Measurements from ENCODE around the gene P4HA1. TPM values are rescaled to one million over a fixed set of nuclear protein-coding genes. Genes with fewer than 3 reads are reported as not detected.
"Not testable (repeated sequence)": the region's sequence is repeated elsewhere in the genome, so short reads cannot be mapped to it uniquely, and the experiment has no call there.

Gene P4HA1
- total RNA-seq: 25.0 TPM

GRCh38 chr10:73096449-73097304 is at the start of gene P4HA1:
P4HA1 (minus strand) TSS chr10:73096866; CDS start chr10:73074883, 21,983 bp downstream.
- peak; percentile 99 for DNase-seq (ENCODE audit: low spot score)

GRCh38 chr10:73141603-73142002 is 44.9 kb upstream of the P4HA1 start:
- no peak for DNase-seq (ENCODE audit: low spot score)

- DNase-seq (ENCODE audit: low spot score): no peak
Observed at GRCh38 chr10:73139251-73139650, 42.6 kb upstream of the P4HA1 start.

DNA sequence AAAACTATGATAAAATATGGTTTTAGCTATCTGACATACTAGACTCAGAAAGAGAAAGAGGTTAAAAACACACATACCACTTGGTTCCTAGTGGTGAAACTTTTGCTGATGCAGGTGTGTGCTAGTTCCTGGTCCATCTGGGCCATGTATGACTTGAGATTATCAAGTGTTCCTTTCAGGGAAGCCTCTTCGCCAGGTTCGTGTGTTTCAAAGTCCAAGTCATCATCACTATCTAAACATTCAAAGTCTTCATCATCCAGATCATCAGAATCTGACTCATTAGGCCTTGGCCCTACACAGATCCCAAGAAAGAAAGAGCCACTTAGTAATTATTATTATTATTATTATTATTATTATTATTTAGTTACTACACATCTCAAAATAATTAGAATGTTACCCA is 40.0 kb upstream of the P4HA1 start:
- no peak for DNase-seq (ENCODE audit: low spot score)

GRCh38 chr10:73134727-73135126 is 38.1 kb upstream of the P4HA1 start:
- DNase-seq (ENCODE audit: low spot score): no peak

- DNase-seq (ENCODE audit: low spot score): no peak
Observed at GRCh38 chr10:73131913-73132686, 35.4 kb upstream of the P4HA1 start.

- DNase-seq (ENCODE audit: low spot score): no peak
Observed at GRCh38 chr10:73131301-73131700, 34.6 kb upstream of the P4HA1 start.

DNA sequence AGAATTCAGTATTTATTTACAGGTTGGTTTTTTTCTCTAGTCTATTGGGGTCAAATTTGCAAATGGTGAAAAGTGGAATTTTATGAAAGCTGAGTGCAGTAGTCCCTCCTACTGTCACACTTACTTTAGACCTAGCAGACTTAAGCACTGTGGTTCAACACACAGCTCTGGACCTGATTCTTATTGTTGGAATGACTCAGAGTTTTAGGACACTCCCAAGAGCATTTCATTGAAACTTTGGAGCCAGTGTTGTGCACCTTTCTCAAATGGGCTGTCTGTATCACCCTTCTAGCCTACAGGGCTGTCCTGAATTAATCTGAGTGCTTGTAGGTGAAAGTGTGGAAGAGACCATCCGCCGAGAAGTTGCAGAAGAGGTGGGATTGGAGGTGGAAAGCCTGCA is 29.7 kb upstream of the P4HA1 start:
- DNase-seq (ENCODE audit: low spot score): no peak

DNA sequence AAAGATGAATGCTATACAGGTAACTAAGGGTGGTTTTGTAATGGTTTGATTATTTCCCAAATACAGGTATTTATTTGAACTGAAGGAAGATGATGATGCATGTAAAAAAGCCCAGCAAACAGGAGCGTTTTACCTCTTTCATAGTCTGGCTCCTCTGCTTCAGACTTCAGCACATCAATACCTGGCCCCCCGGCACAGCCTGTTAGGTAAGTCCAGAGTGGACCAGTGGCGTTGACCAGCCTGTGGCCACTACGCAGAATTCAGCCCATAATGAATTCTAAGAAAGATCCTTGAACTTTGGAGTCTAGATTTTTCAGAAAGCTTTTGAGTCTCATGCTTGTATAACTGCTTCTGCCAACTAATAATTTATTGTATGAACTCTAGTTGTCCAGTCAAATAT is 23.3 kb upstream of the P4HA1 start:
- no peak for DNase-seq (ENCODE audit: low spot score)

- DNase-seq (ENCODE audit: low spot score): no peak
Observed at GRCh38 chr10:73119457-73119856, 22.8 kb upstream of the P4HA1 start.

GRCh38 chr10:73117976-73118743 is 21.5 kb upstream of the P4HA1 start:
- DNase-seq (ENCODE audit: low spot score): no peak

DNA sequence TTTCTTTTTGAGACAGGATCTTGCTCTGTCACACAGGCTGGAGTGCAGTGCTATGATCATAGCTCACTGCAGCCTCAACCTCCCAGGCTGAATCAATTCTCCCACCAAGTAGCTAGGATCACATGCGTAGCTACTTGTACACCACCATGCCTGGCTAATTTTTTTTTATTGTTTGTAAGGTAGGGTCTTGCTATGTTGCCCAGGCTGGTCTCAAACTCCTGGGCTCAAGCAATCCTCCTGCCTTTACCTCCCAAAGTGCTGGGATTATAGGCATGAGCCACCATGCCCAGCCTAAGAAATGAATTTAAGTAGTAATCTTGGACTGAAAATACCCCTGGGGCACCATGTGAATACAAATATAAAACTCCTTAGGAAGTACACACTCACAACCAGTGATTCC is 19.4 kb upstream of the P4HA1 start:
- no peak for DNase-seq (ENCODE audit: low spot score)

GRCh38 chr10:73113551-73113950 is 16.9 kb upstream of the P4HA1 start:
- DNase-seq (ENCODE audit: low spot score): no peak

- not testable (repeated sequence) for DNase-seq (ENCODE audit: low spot score)
Observed at GRCh38 chr10:73112032-73112431, 15.4 kb upstream of the P4HA1 start.

GRCh38 chr10:73110345-73110849 is 13.7 kb upstream of the P4HA1 start, which contains the start of gene NUDT13:
NUDT13 (plus strand) TSS chr10:73110455; CDS start chr10:73114366, 3,911 bp downstream.
- DNase-seq (ENCODE audit: low spot score): peak; percentile 81

GRCh38 chr10:73109248-73109652 is 12.6 kb upstream of the P4HA1 start:
- DNase-seq (ENCODE audit: low spot score): not testable (repeated sequence)

- no peak for DNase-seq (ENCODE audit: low spot score)
Observed at GRCh38 chr10:73106301-73106700, 9.6 kb upstream of the P4HA1 start.

- DNase-seq (ENCODE audit: low spot score): no peak
Observed at GRCh38 chr10:73099141-73099540, 2.5 kb upstream of the P4HA1 start.

GRCh38 chr10:73097305-73097670 is 622 bp upstream of the P4HA1 start:
- no peak for DNase-seq (ENCODE audit: low spot score)

DNA sequence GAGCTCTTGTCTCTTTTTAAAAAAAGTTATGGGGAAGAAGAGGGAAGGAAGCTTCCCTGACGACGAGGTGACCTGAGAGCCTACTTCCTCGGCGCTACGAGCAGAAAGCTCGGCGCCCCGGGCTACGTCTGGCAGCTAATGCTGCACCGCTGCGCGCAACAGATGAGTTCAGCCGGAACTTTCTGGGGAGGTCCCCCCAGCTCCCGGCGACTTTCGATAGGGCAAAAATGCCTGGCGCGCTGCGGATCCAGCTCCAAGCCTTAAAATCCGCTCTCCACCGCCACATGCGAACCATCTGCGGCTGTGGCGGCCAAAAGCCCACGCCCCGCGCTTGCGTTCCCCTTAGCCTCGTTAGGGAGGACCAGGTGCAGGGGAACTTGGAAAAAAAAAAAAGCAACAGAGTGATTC is 621 bp downstream of the P4HA1 start:
- peak; percentile 71 for DNase-seq (ENCODE audit: low spot score)

- DNase-seq (ENCODE audit: low spot score): peak; percentile 66
Observed at GRCh38 chr10:73095481-73096021, 1.1 kb downstream of the P4HA1 start.
